Hepatocyte (in vitro differentiated cells): ENCODE data around the gene IL31.

ENCODE experiments used
- CTCF ChIP-seq: fragments of 200-600 bp; sonication (generic); IDR thresholded peaks from 2 replicates; pipeline ENCODE4 v1.5.1; 2016; ENCODE audit warnings: antibody characterized with exemption, mild to moderate bottlenecking; ENCODE audit not compliant: poor library complexity
- EZH2 ChIP-seq: fragments of 200-600 bp; sonication (generic); IDR thresholded peaks from 2 replicates; pipeline ENCODE4 v1.6.1; 2016; ENCODE audit warnings: antibody characterized with exemption, mild to moderate bottlenecking, borderline replicate concordance

- no peak for TF ChIP-seq CTCF
- no peak for TF ChIP-seq EZH2
These were observed 31.2 kb downstream of the IL31 start for GRCh38 chr12:122142857-122143256.
